GM06990 (cell line): Measurements from ENCODE around the gene CFAP99.

ENCODE experiments used
- DNase-seq: peaks from one replicate; pipeline ENCODE4 v3.0.0-alpha.2; 2011; ENCODE audit not compliant: insufficient read length; ENCODE audit errors: extremely low read depth
- H3K27me3 ChIP-seq: replicated peaks from 2 replicates; pipeline ENCODE4 v1.6.0; 2011; ENCODE audit warnings: low read length; ENCODE audit not compliant: control insufficient read depth, insufficient read depth
- H3K36me3 ChIP-seq: 2 replicates; pipeline ENCODE4 v1.5.1; 2011; ENCODE audit warnings: low read length; ENCODE audit not compliant: control insufficient read depth, insufficient read depth
- H3K4me3 ChIP-seq: replicated peaks from 2 replicates; pipeline ENCODE4 v1.5.1; 2011; ENCODE audit warnings: low read depth, mild to moderate bottlenecking, control low read depth, low read length
- TF ChIP-seq, protein P1 (sequence below): IDR thresholded peaks from 2 replicates; pipeline ENCODE4 v1.5.1; 2011; ENCODE audit warnings: low read length, control low read depth, mild to moderate bottlenecking, inconsistent platforms; ENCODE audit not compliant: insufficient read depth, poor library complexity, severe bottlenecking

Gene CFAP99

DNA sequence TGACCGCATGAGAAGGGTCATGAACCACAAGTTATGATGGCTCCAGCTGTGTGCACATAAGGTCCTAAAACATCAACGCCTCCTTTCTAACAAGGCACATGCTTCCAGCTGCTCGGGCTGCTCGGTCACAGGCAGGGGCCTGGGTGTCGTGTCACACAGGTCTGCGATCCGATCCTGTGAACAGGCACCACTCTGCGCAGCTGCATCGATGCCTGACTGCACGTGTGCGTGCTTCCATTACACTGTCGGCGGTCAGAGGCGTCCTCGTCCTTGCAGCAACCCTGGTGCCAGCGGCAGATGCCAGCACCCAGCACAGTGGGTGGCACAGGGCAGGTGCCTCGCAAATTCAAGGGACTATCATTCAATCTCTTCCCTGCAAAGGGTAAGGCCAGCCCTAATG, 24.2 kb upstream of the CFAP99 start:
- no peak overlapping the region for H3K4me3 ChIP-seq
- H3K27me3 ChIP-seq: no peaks in the 10 kb centered on the region; the same call in none of the 2 replicates
- DNase-seq: no peak
- H3K36me3 ChIP-seq: no peaks in the 10 kb centered on the region
- TF ChIP-seq, protein P1, sequence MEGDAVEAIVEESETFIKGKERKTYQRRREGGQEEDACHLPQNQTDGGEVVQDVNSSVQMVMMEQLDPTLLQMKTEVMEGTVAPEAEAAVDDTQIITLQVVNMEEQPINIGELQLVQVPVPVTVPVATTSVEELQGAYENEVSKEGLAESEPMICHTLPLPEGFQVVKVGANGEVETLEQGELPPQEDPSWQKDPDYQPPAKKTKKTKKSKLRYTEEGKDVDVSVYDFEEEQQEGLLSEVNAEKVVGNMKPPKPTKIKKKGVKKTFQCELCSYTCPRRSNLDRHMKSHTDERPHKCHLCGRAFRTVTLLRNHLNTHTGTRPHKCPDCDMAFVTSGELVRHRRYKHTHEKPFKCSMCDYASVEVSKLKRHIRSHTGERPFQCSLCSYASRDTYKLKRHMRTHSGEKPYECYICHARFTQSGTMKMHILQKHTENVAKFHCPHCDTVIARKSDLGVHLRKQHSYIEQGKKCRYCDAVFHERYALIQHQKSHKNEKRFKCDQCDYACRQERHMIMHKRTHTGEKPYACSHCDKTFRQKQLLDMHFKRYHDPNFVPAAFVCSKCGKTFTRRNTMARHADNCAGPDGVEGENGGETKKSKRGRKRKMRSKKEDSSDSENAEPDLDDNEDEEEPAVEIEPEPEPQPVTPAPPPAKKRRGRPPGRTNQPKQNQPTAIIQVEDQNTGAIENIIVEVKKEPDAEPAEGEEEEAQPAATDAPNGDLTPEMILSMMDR: no peak

DNA sequence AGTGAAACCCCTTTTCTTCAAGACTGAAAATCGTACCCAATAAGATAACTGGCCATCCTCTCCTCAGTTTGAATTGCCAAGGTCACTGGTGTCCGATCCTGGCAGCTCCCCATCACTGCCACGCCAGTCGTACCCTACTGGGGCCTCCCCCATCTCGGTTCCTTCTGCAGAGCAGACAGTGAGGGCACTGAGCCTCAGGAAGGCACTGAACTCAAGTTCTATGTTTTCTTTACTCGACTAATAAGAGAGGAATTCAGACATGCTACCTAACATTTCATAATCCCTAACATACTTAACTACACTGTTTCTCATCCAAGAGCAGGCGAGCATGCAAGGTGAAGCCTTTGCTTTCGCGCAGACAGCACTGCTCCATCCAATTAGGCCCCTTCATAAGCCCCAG, 23.7 kb upstream of the CFAP99 start:
- no peaks in the 10 kb centered on the region for H3K36me3 ChIP-seq
- H3K4me3 ChIP-seq: no peak overlapping the region
- H3K27me3 ChIP-seq: no peaks in the 10 kb centered on the region; the same call in none of the 2 replicates
- no peak for DNase-seq
- TF ChIP-seq, protein P1: no peak

DNA sequence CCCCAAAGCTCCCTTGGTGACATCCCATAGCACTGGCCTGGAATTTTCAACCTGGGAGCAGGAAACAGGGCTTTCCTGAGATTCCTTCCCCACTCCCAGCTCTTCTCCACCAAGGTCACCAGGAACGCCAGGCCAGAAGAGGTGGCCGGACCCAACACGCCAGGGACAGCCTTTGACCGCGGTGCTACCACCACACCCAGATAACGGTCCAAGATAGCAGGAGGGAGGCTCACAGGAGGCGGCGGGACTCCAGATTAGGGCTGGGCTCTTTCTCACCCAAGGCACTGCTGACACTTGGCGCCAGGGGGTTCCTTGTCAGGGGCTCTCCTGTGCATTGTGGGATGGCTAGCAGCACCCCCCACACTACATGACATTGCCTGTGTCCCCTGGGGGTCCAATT, 23.2 kb upstream of the CFAP99 start:
- H3K27me3 ChIP-seq: no peaks in the 10 kb centered on the region; the same call in none of the 2 replicates

DNA sequence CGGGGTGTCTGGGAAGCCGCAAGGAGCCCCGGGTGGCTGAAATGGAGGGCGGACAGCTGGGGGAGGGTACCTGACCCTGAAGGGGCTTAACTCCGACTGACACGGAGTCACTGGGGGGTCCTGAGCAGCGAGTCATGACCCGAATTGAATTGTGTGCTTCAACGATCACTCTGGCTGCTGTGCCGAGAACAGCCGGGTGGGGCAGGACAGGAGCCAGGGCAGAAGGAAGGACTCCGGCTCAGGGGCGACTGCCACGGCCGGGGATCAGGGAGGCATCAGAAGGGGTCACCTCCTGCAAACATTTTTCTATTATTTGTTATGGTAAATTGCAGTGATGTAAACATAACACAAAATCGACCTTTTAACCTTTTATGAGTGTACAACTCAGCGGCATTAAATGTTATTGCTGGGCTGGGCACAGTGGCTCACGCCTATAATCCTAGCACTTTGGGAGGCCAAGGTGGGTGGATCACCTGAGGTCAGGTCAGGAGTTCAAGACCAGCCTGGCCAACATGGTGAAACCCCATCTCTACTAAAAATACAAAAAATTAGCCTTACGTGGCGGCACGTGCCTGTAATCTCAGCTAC, 21.9 kb upstream of the CFAP99 start:
- no peak for DNase-seq
- TF ChIP-seq, protein P1: no peak
- Histone ChIP-seq H3K36me3 (no peaks in the 10 kb centered on the region), H3K4me3 (no peak overlapping the region), H3K27me3 (no peaks in the 10 kb centered on the region; the same call in 1 of the 2 replicates)

More for the DNA sequence above, 23.2 kb upstream of the CFAP99 start:
- no peak for DNase-seq
- TF ChIP-seq, protein P1: no peak
- Histone ChIP-seq H3K4me3 (no peak overlapping the region), H3K36me3 (no peaks in the 10 kb centered on the region)

DNA sequence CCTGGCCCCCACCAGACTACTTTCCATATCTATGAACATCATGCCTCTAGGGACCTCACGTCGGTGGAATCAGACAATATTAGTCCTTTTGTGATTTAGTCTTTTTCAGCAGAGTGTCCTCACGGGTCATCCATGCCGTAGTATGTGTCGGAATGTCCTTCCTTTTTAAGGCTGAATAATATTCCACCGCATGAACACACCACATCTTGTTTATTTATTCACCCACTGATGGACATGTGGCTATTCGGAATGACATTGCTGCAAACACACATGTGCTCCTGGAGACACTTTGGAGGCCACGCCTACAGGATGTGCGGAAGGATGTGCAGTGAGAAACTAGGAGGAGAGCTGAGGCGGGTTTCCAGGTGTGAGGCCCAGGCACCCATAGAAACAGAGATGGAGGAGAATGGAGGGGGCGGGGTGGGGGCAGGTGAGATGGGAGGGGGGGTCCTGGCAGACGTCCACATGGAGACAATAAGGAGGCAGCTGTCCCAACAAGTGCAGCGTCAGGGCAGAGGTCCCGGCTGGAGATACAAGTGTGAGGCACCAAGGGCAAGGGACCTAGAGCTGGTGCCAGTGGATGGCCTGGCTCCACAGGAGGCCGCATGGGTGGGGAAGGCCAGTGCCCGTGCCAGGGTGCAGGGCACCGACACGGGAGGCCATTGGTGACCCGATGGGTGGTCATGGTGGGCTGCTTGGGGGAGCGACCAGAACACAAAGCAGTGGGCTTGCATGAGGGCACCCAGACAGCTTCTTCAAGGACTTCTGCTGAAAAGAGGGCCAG, 21.0 kb upstream of the CFAP99 start:
- Histone ChIP-seq H3K4me3 (no peak overlapping the region), H3K27me3 (no peaks in the 10 kb centered on the region; the same call in 1 of the 2 replicates), H3K36me3 (no peaks in the 10 kb centered on the region)
- DNase-seq: no peak
- TF ChIP-seq, protein P1: no peak
